Measurements from ENCODE around the gene FMN1.

FMN1 gene

GRCh38 chr15:32825219-32825618, 369.3 kb downstream of the FMN1 start:
- DNase-seq (ENCODE audit: extremely low spot score) = no peak
- POLR2A ChIA-PET = no interaction called here
- TF ChIP-seq FOXK2 (IDR thresholded peaks at IDR 0.05) (no peak), PKNOX1 (IDR thresholded peaks at IDR 0.05) (peak; percentile 34; the same call in 1 of the 2 replicates), SUZ12 (IDR thresholded peaks at IDR 0.05) (no peak), FOXA1 (IDR thresholded peaks at IDR 0.05) (no peak), ZNF384 (IDR thresholded peaks at IDR 0.05) (no peak), HDGF (IDR thresholded peaks at IDR 0.05; ENCODE audit: borderline replicate concordance) (no peak), LEF1 (IDR thresholded peaks at IDR 0.05; ENCODE audit: borderline replicate concordance) (no peak), BHLHE40 (IDR thresholded peaks at IDR 0.05; ENCODE audit: borderline replicate concordance) (no peak), ELF4 (IDR thresholded peaks at IDR 0.05) (no peak)
- CTCF ChIA-PET = interaction anchor here (0.7 kb wide), 1 partner anchor 162 kb away, joined by 3 read pairs; no protein-coding TSS in a partner anchor

- no peak for DNase-seq (ENCODE audit: extremely low spot score)
- TF ChIP-seq PKNOX1 (IDR thresholded peaks at IDR 0.05) = no peak
- TF ChIP-seq ELF4 (IDR thresholded peaks at IDR 0.05) = no peak
- no peak for TF ChIP-seq TARDBP (IDR thresholded peaks at IDR 0.05)
- TF ChIP-seq LEF1 (IDR thresholded peaks at IDR 0.05; ENCODE audit: borderline replicate concordance) = no peak
- TF ChIP-seq HDGF (IDR thresholded peaks at IDR 0.05; ENCODE audit: borderline replicate concordance) = no peak
- no peak for TF ChIP-seq CTBP1 (IDR thresholded peaks at IDR 0.05; ENCODE audit: borderline replicate concordance)
- TF ChIP-seq ZNF384 (IDR thresholded peaks at IDR 0.05) = no peak
- no peak for TF ChIP-seq SUZ12 (IDR thresholded peaks at IDR 0.05)
- TF ChIP-seq FOXM1 (IDR thresholded peaks at IDR 0.05; ENCODE audit: borderline replicate concordance) = no peak
- no peak for TF ChIP-seq L3MBTL2 (conservative IDR thresholded peaks at IDR 0.05)
- no peak for TF ChIP-seq FOXA1 (IDR thresholded peaks at IDR 0.05)
- TF ChIP-seq FOXK2 (IDR thresholded peaks at IDR 0.05) = no peak
- POLR2A ChIA-PET = no interaction called here
- CTCF ChIA-PET = interaction anchor here (0.5 to 0.7 kb wide), 2 partner anchors 112 to 162 kb away, joined by 3 read pairs; no protein-coding TSS in a partner anchor
Observed at GRCh38 chr15:32824777-32825176, 369.7 kb downstream of the FMN1 start.

- ChIA-PET POLR2A (no interaction called here), CTCF (no interaction called here)
- TF ChIP-seq HDGF (IDR thresholded peaks at IDR 0.05; ENCODE audit: borderline replicate concordance) (no peak), TARDBP (IDR thresholded peaks at IDR 0.05) (no peak), SP1 (IDR thresholded peaks at IDR 0.05) (no peak), FOXM1 (IDR thresholded peaks at IDR 0.05; ENCODE audit: borderline replicate concordance) (no peak)
Observed at GRCh38 chr15:32823750-32824149, 370.8 kb downstream of the FMN1 start.

GRCh38 chr15:32822739-32823138, 371.8 kb downstream of the FMN1 start:
- POLR2A ChIA-PET = no interaction called here
- TF ChIP-seq SUZ12 (IDR thresholded peaks at IDR 0.05) (no peak), FOXM1 (IDR thresholded peaks at IDR 0.05; ENCODE audit: borderline replicate concordance) (no peak)
- CTCF ChIA-PET = no interaction called here
- DNase-seq (ENCODE audit: extremely low spot score) = no peak

More at GRCh38 chr15:32823750-32824149, 370.8 kb downstream of the FMN1 start:
- no peak for DNase-seq (ENCODE audit: extremely low spot score)

- TF ChIP-seq CTBP1 (IDR thresholded peaks at IDR 0.05; ENCODE audit: borderline replicate concordance) = peak; percentile 46; the same call in 1 of the 2 replicates
- TF ChIP-seq PKNOX1 (IDR thresholded peaks at IDR 0.05) = peak; percentile 86
- no peak for TF ChIP-seq TARDBP (IDR thresholded peaks at IDR 0.05)
- TF ChIP-seq L3MBTL2 (conservative IDR thresholded peaks at IDR 0.05) = peak; percentile 26; the same call in 1 of the 2 replicates
- POLR2A ChIA-PET = interaction anchor here (1.1 to 1.2 kb wide), 2 partner anchors 84 to 114 kb away, joined by 4 read pairs; no protein-coding TSS in a partner anchor
- CTCF ChIA-PET = interaction anchor here (0.6 kb wide), 1 partner anchor 23 kb away, joined by 3 read pairs; no protein-coding TSS in a partner anchor
- no peak for DNase-seq (ENCODE audit: extremely low spot score)
Observed at GRCh38 chr15:32819448-32819847, 375.1 kb downstream of the FMN1 start.

GRCh38 chr15:32818758-32819447, 375.6 kb downstream of the FMN1 start:
- TF ChIP-seq NFRKB (IDR thresholded peaks at IDR 0.05) = no peak
- peak; percentile 52; the same call in 1 of the 2 replicates for TF ChIP-seq CTBP1 (IDR thresholded peaks at IDR 0.05; ENCODE audit: borderline replicate concordance)
- TF ChIP-seq PKNOX1 (IDR thresholded peaks at IDR 0.05) = peak; percentile 91
- TF ChIP-seq FOXM1 (IDR thresholded peaks at IDR 0.05; ENCODE audit: borderline replicate concordance) = no peak
- no peak for TF ChIP-seq FOXK2 (IDR thresholded peaks at IDR 0.05)
- TF ChIP-seq LEF1 (IDR thresholded peaks at IDR 0.05; ENCODE audit: borderline replicate concordance) = no peak; the same call in 1 of the 2 replicates
- no peak for TF ChIP-seq SP1 (IDR thresholded peaks at IDR 0.05)
- TF ChIP-seq TARDBP (IDR thresholded peaks at IDR 0.05) = no peak
- no peak for TF ChIP-seq ARNT (IDR thresholded peaks at IDR 0.05)
- no peak for TF ChIP-seq FOXA1 (IDR thresholded peaks at IDR 0.05)
- peak; percentile 97 for TF ChIP-seq ZNF384 (IDR thresholded peaks at IDR 0.05)
- no peak for TF ChIP-seq ELF4 (IDR thresholded peaks at IDR 0.05)
- POLR2A ChIA-PET = interaction anchor here (1.1 to 1.2 kb wide), 2 partner anchors 83 to 113 kb away, joined by 4 read pairs; no protein-coding TSS in a partner anchor
- CTCF ChIA-PET = interaction anchor here (0.6 kb wide), 1 partner anchor 24 kb away, joined by 3 read pairs; no protein-coding TSS in a partner anchor
- peak; percentile 64 for DNase-seq (ENCODE audit: extremely low spot score)

All from HEK293T (cell line).